Hepatocyte (in vitro differentiated cells): Measurements from ENCODE around the gene ABI3. TPM values are rescaled to one million over a fixed set of nuclear protein-coding genes. Genes with fewer than 3 reads are reported as not detected.
A peak's percentile ranks its signal among the peaks of the same experiment; 100 is the strongest.

Experiments used
- DNase-seq: peaks from one replicate; pipeline ENCODE4 v3.0.0-alpha.2; 2016; ENCODE audit warnings: low spot score
- H2AFZ ChIP-seq: fragments of 200-600 bp; sonication (generic); 2 replicates; pipeline ENCODE4 v1.6.0; 2016; ENCODE audit warnings: antibody characterized with exemption, mild to moderate bottlenecking
- H3K27ac ChIP-seq: fragments of 200-600 bp; sonication (generic); 2 replicates; pipeline ENCODE4 v1.5.1; 2016; ENCODE audit warnings: mild to moderate bottlenecking
- H3K27me3 ChIP-seq: fragments of 200-600 bp; sonication (generic); 2 replicates; pipeline ENCODE4 v1.6.1; 2016
- H3K36me3 ChIP-seq: fragments of 200-600 bp; sonication (generic); replicated peaks from 2 replicates; pipeline ENCODE4 v1.5.1; 2016; ENCODE audit warnings: low read depth; ENCODE audit not compliant: insufficient read depth
- H3K4me1 ChIP-seq: fragments of 200-600 bp; sonication (generic); 2 replicates; pipeline ENCODE4 v1.5.1; 2016; ENCODE audit warnings: mild to moderate bottlenecking, moderate library complexity; ENCODE audit not compliant: insufficient read depth
- H3K4me2 ChIP-seq: fragments of 200-600 bp; sonication (generic); 2 replicates; pipeline ENCODE4 v1.6.0; 2016
- H3K4me3 ChIP-seq: fragments of 200-600 bp; sonication (generic); 2 replicates; pipeline ENCODE4 v1.5.1; 2016; ENCODE audit warnings: mild to moderate bottlenecking
- H3K79me2 ChIP-seq: fragments of 200-600 bp; sonication (generic); 2 replicates; pipeline ENCODE4 v1.6.0; 2017; ENCODE audit warnings: mild to moderate bottlenecking
- H3K9me2 ChIP-seq: fragments of 200-600 bp; sonication (generic); replicated peaks from 2 replicates; pipeline ENCODE4 v1.6.0; 2017; ENCODE audit warnings: mild to moderate bottlenecking; ENCODE audit not compliant: insufficient read depth
- H3K9me3 ChIP-seq: fragments of 200-600 bp; sonication (generic); 2 replicates; pipeline ENCODE4 v1.5.1; 2016; ENCODE audit warnings: low read depth, mild to moderate bottlenecking
- H4K20me1 ChIP-seq: fragments of 200-600 bp; sonication (generic); 2 replicates; pipeline ENCODE4 v1.6.0; 2016; ENCODE audit warnings: mild to moderate bottlenecking; ENCODE audit not compliant: insufficient read depth, poor library complexity, severe bottlenecking
- EZH2 ChIP-seq: fragments of 200-600 bp; sonication (generic); IDR thresholded peaks from 2 replicates; pipeline ENCODE4 v1.6.1; 2016; ENCODE audit warnings: antibody characterized with exemption, mild to moderate bottlenecking, borderline replicate concordance
- EZH2phosphoT487 ChIP-seq: fragments of 200-600 bp; sonication (generic); IDR thresholded peaks from one replicate; pipeline ENCODE4 v1.6.1; 2018; ENCODE audit warnings: antibody characterized with exemption, mild to moderate bottlenecking, low read depth, moderate library complexity; ENCODE audit not compliant: unreplicated experiment, severe bottlenecking
- WGBS: methylation state at CpG from one replicate; pipeline ENCODE4 v1.1.6; 2016; ENCODE audit warnings: low lambda C conversion rate; ENCODE audit errors: missing lambda C conversion rate; 5-methylcytosine and 5-hydroxymethylcytosine counted together
- polyA plus RNA-seq: library from polyadenylated mRNA; unstranded; fragments of >200 nt; fragmentation: Nextera tagmentation; extraction: Ambion mirVana; gene quantifications from 2 replicates; pipeline ENCODE4 v1.2.1, GENCODE V29; 2016
- total RNA-seq: library from RNA; depleted of rRNA; stranded (reverse); fragments of >200 nt; gene quantifications from 2 replicates; pipeline ENCODE4 v1.2.3, GENCODE V29; 2014
- TF ChIP-seq, protein P1 (sequence below): fragments of 200-600 bp; sonication (generic); IDR thresholded peaks from 2 replicates; pipeline ENCODE4 v1.5.1; 2016; ENCODE audit warnings: antibody characterized with exemption, mild to moderate bottlenecking; ENCODE audit not compliant: poor library complexity

Gene ABI3
- total and polyA plus RNA-seq, 2 experiments from 2014 or later = 0.13 to 0.29 TPM

DNA sequence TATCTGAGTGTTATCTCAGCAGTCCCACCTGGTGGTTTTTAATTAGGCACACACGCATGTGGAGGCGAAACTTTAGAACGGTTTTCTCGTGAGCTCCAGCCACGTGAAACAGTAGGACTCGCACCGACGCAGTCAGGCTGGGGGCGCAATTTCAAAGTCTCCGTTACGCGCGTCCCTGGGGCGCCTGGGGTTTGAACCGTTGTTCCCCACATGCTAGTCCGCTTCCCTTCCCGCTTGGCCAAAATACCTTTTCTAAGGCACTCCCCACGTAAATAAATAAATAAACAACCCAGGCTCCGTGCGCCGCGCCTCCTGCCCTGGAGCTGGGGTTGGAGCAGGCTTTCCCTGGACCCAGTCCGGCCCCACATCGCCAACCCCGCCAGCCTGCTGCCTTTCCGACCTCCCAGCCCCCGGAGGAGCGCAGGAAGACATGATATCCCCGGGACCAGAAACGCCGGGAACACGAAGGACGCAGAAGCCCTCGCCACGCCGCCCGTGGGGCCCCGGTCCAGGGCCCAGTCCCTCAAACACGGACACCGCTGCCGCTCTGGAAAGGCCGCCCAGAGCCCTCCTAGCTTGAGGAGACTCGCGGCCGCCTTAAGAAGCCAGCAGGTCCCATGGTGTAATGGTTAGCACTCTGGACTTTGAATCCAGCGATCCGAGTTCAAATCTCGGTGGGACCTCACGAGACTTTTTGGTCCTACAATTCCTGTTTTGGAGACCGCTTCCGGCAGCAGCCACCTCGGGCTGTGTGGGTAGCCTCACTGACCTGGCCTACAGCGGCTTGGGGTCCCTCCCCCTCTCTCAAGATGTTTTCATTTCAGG, 18.4 kb upstream of the ABI3 start:
- DNase-seq = peak; percentile 93
- WGBS = 1% methylated on average over 53 of the region's 53 CpGs
- Histone ChIP-seq H3K4me2 (peak overlapping the region; percentile 72), H4K20me1 (no peaks in the 10 kb centered on the region), H3K9me3 (no peaks in the 10 kb centered on the region), H2AFZ (peak overlapping the region; percentile 57), H3K36me3 (no peaks in the 10 kb centered on the region), H3K27ac (peak overlapping the region; percentile 96), H3K4me1 (no peaks in the 10 kb centered on the region), H3K79me2 (no peaks in the 10 kb centered on the region), H3K9me2 (no peaks in the 10 kb centered on the region), H3K4me3 (peak overlapping the region; percentile 77), H3K27me3 (no peaks in the 10 kb centered on the region)
- no peak for TF ChIP-seq EZH2
- TF ChIP-seq EZH2phosphoT487 = no peak
- TF ChIP-seq, protein P1, sequence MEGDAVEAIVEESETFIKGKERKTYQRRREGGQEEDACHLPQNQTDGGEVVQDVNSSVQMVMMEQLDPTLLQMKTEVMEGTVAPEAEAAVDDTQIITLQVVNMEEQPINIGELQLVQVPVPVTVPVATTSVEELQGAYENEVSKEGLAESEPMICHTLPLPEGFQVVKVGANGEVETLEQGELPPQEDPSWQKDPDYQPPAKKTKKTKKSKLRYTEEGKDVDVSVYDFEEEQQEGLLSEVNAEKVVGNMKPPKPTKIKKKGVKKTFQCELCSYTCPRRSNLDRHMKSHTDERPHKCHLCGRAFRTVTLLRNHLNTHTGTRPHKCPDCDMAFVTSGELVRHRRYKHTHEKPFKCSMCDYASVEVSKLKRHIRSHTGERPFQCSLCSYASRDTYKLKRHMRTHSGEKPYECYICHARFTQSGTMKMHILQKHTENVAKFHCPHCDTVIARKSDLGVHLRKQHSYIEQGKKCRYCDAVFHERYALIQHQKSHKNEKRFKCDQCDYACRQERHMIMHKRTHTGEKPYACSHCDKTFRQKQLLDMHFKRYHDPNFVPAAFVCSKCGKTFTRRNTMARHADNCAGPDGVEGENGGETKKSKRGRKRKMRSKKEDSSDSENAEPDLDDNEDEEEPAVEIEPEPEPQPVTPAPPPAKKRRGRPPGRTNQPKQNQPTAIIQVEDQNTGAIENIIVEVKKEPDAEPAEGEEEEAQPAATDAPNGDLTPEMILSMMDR = peak; percentile 39

- Histone ChIP-seq H3K4me2 (peak overlapping the region; percentile 94), H3K27me3 (no peaks in the 10 kb centered on the region), H3K9me3 (no peaks in the 10 kb centered on the region), H2AFZ (peak overlapping the region; percentile 95), H3K4me1 (no peaks in the 10 kb centered on the region), H4K20me1 (no peaks in the 10 kb centered on the region), H3K79me2 (no peaks in the 10 kb centered on the region), H3K9me2 (no peaks in the 10 kb centered on the region), H3K36me3 (no peaks in the 10 kb centered on the region), H3K4me3 (peak overlapping the region; percentile 30), H3K27ac (peak overlapping the region; percentile 76)
- TF ChIP-seq EZH2phosphoT487 = no peak
- TF ChIP-seq, protein P1 = no peak
- no peak for TF ChIP-seq EZH2
- WGBS = 6% methylated on average over 19 of the region's 21 CpGs
- DNase-seq = peak; percentile 71
Measured at GRCh38 chr17:49193513-49194296, 16.8 kb upstream of the ABI3 start.

DNA sequence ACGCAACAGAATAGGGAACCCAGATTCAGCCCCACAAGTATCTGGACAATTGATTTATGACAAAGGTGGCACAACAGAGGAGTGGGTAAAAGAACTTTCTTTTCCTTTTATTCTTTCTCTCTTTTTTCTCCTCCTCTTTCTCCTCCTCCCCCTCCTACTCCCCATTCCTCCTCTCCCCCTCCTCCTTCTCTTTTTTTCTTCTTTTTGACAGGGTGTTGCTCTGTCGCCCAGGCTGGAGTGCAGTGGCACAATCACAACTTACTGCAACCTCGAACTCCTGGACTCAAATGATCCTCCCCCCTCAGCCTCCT, 16.3 kb upstream of the ABI3 start:
- Histone ChIP-seq H3K4me3 (no peak overlapping the region), H3K9me2 (no peaks in the 10 kb centered on the region), H3K27ac (no peak overlapping the region), H4K20me1 (no peaks in the 10 kb centered on the region), H3K4me1 (no peaks in the 10 kb centered on the region), H3K9me3 (no peaks in the 10 kb centered on the region), H3K36me3 (no peaks in the 10 kb centered on the region), H3K27me3 (no peaks in the 10 kb centered on the region), H2AFZ (peak overlapping the region; percentile 95), H3K4me2 (peak overlapping the region; percentile 94), H3K79me2 (no peaks in the 10 kb centered on the region)
- no peak for DNase-seq
- 68% methylated on average over 3 of the region's 3 CpGs for WGBS
- no peak for TF ChIP-seq EZH2
- TF ChIP-seq EZH2phosphoT487 = no peak
- TF ChIP-seq, protein P1 = no peak
